Activated gamma-delta T cell treated with anti-CD3 and anti-CD28 coated beads, Interleukin-2, amount 50 U/mL, for 16 hours (primary cell): ENCODE measurements around the gene SYN1.
"Not testable (repeated sequence)": the region's sequence is repeated elsewhere in the genome, so short reads cannot be mapped to it uniquely, and the experiment has no call there.

Experiments used
- DNase-seq: peaks from one replicate; pipeline ENCODE4 v3.0.0-alpha.2; 2020; ENCODE audit warnings: low read depth

SYN1 gene

DNA sequence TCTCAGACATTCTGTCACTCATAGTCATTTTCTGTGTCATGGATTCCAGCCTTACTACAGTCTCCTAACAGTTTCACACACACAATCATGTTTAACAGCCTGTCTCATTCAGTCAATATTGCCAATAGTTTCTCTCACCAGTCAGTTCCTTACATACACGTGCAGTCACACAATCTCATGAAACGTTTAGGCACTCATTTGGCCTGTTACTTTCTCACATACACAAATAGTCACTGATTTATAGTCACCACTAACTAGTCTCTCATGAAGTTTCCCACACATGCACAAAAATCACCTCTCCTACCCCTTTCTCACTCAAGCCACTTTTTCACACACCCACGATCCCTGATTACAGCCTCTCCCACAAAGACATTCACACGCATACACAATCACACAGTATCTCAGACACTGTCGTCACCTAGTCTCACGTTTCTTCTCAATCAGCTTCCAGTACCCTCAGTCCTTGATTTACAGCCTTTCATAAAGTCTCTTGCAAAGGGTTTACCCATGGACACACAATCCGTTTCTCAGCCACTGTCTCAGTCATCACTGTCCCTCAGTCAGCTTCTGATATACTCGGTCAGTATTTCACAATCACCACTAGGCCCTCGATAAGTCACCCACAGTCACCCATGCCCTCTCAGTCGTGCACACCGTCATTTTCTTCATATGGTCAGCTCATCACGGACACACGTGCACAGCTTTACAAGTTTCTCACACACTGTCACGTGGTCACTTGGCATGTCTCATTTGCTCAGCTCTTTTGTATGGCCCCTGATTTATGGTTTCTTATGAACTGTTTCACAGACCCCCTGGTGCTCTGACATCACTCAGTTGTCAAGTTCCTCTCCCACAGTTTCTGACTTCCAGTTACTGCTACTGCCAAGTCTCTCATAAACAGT is 14.3 kb upstream of the SYN1 start:
- no peak for DNase-seq

DNA sequence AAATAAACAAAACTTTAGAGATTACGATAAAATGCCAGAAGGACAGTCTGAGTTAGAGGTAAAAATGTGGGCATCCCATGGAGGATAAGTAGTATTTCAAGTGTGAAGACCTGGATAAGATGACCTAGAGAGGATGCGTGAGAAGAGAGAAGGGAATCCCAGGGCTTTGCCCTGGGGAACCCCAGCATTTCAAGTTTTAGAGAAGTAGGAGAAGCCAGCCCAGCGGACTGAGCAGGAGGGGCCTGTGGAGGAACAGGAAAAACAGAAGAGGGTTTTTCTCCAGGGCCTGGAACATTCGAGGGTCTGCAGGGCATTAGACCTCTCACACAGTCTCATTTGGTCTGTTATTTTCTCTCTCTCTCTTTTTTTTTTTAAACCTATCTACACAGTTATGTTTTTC is 13.0 kb upstream of the SYN1 start:
- DNase-seq: no peak

DNA sequence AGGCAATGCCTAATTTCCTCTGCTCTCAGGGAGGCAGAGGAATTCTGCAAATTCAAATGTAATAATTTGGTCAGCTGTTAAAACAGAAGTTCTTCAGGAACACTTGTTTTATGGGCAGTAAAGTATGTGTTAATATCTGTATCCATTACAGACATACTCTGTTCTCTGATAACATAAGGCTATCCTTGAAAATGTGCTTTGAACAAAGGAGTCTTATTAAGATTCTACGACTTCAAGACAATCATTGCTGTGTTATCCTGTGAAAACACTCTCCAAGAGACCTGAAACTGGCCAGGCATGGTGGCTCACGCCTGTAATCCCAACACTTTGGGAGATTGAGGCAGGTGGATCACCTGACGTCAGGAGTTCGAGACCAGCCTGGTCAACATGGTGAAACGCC is 12.0 kb upstream of the SYN1 start:
- DNase-seq: no peak

DNA sequence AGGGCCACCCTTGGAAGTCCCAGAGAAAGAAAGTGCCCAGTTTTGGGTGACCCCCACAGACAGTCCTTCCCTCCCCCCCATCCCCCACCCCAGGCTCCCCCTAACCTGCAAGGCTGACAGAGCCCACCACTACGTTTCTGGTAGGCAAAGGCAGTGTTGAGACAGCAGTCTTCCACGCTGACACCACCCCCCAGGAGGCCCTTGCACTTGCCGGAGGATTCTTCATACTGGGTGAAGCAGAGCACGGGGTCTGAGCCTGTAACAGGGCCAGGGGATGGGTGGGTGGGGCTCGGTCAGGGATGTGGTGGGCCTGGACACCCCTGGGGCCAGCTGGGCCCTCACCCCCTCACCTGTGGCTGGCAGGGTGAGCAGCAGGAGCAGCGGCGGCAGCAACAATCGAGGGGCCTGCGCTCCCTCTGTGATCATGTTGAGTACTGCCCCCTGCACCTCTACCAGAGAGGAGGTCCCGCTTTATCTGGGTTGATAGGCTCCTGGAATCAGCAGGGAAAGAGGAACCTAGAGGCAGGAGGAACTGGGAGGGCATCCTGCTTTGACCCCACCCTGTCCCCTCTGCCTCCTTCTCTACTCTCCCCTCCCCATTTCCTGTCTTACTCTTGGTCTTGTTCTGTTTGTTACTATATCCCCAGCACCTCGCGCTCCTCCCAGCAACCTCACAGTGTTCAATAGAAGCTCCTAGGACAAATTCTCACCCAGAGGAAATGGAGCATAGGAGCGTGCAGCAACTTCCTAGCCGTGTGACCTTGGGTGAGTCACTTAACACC is 10.0 kb upstream of the SYN1 start, which contains the start of gene CFP:
Gene CFP (minus strand): TSS at position 512 of the 782 bp plus-strand sequence. CDS start 86 bp downstream, at position 426.
- DNase-seq: no peak

DNA sequence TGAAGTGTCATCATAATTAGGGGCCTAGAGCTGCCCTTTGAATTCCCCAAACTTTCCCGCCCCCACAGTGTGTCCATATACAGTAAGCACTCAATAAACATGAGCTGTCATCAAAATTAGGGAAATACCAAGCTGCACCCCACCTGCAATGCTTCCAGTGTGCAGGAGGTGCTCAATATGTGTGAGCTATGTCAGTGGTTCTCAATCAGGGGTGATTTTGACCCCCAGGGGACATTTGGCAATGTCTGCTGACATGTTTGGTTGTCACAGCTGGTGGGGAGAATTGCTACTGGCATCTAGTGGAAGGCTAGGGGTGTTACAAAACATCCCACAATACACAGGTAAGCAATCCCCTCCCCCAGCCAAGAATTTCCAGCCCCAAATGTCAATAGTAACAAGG is 9.3 kb upstream of the SYN1 start:
- no peak for DNase-seq

GRCh38 chrX:47625365-47625764 is 5.7 kb upstream of the SYN1 start:
- no peak for DNase-seq

- no peak for DNase-seq
These were observed 3.9 kb upstream of the SYN1 start for GRCh38 chrX:47623540-47624027.

GRCh38 chrX:47621851-47622250 is 2.2 kb upstream of the SYN1 start:
- no peak for DNase-seq

DNA sequence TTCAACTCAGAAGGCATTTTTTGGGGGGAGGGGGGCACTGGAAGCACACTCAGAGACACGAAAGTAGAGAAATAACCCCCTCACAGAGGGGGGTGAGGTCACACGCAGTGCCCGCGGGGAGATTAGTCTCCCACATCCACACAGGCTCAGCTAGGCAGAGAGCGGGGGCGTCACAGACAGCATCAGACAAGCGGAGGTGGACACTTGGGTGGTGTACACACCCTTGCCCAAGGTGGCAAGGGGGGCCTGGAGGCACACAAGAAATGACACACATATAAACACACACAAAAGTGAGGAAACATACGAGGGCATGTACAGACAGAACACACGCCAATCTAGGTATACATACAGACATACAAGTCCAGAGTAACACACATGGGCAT is 637 bp upstream of the SYN1 start:
- no peak for DNase-seq

DNA sequence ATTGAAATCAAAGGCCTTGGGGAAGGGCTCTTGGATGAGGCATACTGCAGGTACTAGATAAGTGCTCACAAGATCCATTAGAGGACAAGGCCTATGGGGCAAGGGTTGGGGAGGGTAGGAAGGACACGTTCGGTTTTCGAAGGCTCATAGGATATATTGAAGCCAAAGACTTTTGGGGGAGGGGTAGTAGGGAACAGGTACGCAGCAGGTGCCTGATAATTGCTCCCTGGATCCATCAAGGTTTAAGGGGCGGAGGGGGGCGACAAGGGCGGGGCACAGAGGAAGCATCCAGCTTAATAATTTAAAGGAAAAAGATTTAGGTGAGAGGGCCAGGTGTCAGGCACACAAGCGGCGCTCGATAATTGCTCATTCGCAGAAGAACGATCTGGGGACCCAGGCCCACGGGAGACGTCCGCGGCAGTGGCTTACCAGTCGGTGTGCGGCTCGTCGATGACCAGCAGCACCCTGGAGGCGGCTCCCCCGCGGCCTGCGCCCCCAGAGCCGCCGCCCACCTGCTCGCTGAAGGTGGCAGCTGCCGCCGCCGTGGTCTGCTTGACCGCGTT is 653 bp downstream of the SYN1 start:
- no peak for DNase-seq

- no peak for DNase-seq
These were observed 5.0 kb downstream of the SYN1 start for GRCh38 chrX:47614618-47615017.

GRCh38 chrX:47613082-47613481 is 6.6 kb downstream of the SYN1 start:
- no peak for DNase-seq

DNA sequence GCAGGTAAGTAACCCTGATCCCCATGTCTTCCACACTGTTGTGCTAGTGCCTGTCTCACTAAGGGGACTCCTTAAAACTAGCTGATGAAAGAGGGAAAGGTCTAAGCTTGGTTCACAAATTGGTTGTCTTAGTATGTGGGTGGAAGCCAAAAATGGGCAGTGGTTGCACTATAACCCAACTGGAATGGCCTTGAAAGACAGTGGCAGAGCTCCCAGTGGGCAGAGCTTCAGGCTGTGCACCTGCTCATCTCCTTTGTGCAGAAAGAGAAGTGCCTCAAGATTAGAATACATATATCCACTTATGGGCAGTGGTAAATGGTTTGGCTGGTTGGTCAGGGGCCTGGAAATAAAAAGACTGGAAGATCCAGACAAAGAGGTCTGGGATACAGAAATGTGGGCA is 7.2 kb downstream of the SYN1 start:
- DNase-seq: no peak

DNA sequence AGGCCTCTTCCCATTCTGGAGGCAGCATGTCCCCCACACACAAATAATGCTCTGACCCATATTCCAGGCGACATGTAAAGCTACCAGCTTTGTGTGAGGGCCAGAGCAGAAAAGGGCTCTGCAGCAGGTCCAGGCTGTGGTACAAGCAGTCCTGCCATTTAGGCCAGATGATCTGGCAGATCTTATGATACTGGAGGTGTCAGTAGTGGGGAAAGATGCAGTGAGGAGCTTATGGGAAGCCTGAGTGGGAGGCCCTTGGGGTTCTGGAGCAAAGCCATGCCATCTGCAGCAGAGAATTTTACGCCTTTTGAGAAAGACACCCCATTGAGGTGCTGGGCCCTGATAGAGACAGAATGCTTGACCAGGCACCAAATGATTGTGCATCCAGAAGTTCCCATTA is 7.7 kb downstream of the SYN1 start:
- DNase-seq: no peak

- DNase-seq: no peak
These were observed 8.2 kb downstream of the SYN1 start for GRCh38 chrX:47611489-47611888.

DNA sequence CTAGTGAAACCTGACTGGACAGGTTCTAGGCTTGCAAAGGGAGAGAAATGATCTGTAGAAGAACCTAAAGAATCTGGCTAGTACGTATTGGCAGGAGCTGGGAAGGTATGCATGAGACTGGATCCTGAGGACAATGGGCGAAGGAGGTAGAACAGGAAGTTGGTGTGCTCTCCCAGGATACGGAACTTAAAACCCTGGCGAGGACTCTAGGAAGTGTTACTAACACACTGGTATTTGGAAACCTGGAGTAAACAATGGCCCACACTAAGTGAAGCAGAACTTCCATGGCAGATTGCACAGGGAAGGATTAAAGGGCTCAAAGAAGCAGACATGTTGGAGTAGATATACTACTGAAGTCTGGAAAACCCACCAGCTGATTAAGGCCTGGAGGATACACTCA is 9.1 kb downstream of the SYN1 start:
- no peak for DNase-seq

- no peak for DNase-seq
These were observed 11.4 kb downstream of the SYN1 start for GRCh38 chrX:47608130-47608810.

DNA sequence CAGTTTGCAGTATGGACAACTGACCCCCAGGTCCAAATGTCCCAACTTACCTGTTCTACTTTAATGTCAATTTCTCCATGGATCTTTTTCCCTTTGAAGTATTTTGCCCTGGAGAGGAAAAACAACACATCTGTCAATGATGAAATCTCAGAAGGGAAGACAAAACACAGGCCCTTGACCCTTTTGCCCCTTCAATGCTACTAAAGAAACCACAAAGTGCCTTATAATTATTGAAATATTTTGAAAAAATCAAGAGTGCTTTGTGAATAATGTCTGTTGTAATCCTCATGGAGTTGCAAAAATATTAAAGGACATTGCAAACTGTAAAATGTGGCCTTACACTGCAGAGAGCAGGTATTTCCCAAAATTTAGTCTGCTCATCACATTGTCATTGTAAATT is 12.6 kb downstream of the SYN1 start:
- no peak for DNase-seq

DNA sequence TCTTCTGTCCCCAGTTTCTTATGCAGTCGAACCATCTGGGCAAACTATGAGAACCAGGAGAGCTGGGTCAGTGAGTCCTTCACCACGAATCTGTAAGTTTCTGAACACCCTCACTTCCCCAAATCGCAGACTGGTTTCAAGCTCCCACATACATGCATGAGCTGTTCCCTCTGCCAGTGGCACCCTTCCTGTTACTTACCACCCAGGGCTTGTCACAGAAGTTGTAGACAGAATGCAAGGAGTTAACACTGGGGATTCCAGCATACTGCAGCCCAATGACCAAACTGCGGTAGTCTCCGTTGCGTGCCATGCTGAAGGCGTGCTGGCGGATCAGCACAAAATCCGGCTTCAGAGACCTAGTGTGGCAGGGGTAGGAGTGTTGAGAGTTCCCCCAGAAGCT is 14.6 kb downstream of the SYN1 start:
- DNase-seq: no peak

- DNase-seq: not testable (repeated sequence)
These were observed 16.5 kb downstream of the SYN1 start for GRCh38 chrX:47603125-47603524.

DNA sequence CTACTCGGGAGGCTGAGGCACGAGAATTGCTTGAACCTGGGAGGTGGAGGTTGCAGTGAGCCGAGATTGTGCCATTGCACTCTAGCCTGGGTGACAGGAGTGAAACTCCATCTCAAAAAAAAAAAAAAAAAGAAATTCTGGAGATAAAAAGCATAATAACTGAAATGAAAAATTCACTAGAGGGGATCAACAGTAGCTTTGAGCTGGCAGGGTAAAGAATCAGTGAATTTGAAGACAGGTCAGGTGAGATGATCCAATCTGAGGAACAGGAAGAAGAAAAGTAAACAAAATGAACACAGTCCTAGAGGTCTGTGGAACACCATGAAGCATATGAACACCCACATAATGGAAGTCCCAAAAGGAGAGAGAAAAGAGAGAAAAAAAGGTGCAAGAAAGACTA is 22.4 kb downstream of the SYN1 start:
- no peak for DNase-seq

DNA sequence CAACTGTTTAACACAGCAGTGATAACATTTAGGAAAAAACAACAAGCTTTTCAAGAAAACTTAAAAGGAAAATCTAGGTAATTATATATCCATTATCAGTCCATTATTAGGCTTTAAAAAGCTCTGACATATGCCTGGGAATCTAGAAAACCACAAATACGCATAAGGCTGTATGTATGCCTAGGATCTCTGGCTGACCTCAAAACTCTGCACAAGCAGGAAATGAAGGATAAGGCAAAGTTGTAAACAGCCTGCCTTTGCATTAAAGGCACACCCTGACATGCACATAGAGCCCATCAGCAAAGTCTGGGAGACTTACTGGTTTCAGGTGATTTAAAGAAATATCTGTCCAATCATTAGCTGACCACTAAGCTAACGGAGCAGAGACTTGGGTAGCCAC is 23.4 kb downstream of the SYN1 start:
- no peak for DNase-seq
